ENCODE results near the gene FOXP4.

DNA sequence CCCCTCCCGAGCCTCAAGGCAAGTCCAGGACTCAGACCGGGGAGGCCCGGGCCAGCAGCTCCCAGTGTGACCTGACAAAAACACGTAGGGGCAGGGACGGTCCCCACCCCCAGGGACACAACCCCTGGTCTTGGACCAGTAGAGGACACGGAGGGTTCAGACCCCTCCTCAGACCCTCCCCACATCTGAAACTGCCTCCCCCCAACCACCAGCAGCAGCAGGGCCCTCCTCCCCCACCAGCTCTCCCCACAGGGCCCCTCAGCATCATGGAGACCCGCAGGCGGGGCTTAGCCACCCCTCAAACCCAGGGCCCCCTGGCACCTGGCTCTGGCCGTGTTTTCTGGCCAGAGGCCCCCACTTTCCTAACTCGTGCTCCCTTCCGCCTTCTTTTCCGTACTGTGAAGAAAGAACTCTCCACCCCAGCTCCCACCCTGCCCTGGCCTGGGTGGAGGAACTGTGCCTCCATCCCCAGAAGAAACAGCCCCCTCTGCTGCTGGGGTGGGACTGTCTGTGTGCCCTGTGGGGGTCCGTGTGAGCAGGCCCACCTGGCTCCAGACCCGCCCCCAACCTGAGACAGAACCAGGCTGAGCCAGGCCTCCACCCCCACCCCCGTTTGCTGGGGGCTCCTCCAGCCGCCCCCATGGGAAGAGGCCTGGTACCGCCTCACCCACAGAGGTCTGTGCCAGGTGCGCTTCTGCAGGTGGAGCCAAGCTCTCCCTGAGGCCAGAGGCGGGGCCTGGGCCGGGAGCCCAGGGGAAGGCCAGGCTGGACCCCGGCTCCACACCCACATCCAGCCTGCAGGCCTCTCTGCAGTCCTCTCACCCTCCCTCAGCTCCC lies 53.1 kb downstream of the FOXP4 start:
- TF ChIP-seq EP300 (IDR thresholded peaks at IDR 0.05): no peak
- TF ChIP-seq, protein P1, sequence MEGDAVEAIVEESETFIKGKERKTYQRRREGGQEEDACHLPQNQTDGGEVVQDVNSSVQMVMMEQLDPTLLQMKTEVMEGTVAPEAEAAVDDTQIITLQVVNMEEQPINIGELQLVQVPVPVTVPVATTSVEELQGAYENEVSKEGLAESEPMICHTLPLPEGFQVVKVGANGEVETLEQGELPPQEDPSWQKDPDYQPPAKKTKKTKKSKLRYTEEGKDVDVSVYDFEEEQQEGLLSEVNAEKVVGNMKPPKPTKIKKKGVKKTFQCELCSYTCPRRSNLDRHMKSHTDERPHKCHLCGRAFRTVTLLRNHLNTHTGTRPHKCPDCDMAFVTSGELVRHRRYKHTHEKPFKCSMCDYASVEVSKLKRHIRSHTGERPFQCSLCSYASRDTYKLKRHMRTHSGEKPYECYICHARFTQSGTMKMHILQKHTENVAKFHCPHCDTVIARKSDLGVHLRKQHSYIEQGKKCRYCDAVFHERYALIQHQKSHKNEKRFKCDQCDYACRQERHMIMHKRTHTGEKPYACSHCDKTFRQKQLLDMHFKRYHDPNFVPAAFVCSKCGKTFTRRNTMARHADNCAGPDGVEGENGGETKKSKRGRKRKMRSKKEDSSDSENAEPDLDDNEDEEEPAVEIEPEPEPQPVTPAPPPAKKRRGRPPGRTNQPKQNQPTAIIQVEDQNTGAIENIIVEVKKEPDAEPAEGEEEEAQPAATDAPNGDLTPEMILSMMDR (IDR thresholded peaks at IDR 0.05): no peak
- no peak for TF ChIP-seq POLR2AphosphoS5 (IDR thresholded peaks at IDR 0.05)
- TF ChIP-seq POLR2A (IDR thresholded peaks at IDR 0.05; ENCODE audit: low read depth): no peak
